K562 (cell line): ENCODE results near the gene VPS26A. TPM values are rescaled to one million over a fixed set of nuclear protein-coding genes. Genes with fewer than 3 reads are reported as not detected.

Experiments
- BRD4 ChIP-seq: fragments of 200-600 bp; sonication (generic); IDR thresholded peaks from 2 replicates; pipeline ENCODE4 v1.6.1; 2017; ENCODE audit warnings: inconsistent platforms
- CHCHD3 ChIP-seq: fragments of 250-450 bp; sonication (Bioruptor Pico); IDR thresholded peaks from 2 replicates; pipeline ENCODE4 v2.1.2; 2022; ENCODE audit warnings: mild to moderate bottlenecking
- CHD2 ChIP-seq: IDR thresholded peaks from 2 replicates; pipeline ENCODE4 v1.6.1; 2011; ENCODE audit warnings: low read depth, low read length
- CTBP1 ChIP-seq: fragments of 450-650 bp; IDR thresholded peaks from 2 replicates; pipeline ENCODE4 v1.6.1; 2016; ENCODE audit warnings: borderline replicate concordance
- EP300 ChIP-seq: IDR thresholded peaks from 2 replicates; pipeline ENCODE4 v1.6.1; 2012; ENCODE audit warnings: low read length, improper control_type of control experiment
- GATAD2A ChIP-seq: fragments of 450-650 bp; IDR thresholded peaks from 2 replicates; pipeline ENCODE4 v1.6.1; 2017
- HNRNPL ChIP-seq: fragments of 200-400 bp; formaldehyde crosslinking; IDR thresholded peaks from 2 replicates; pipeline ENCODE4 v1.6.1; 2017; ENCODE audit warnings: low read depth, mild to moderate bottlenecking, low read length
- KHSRP ChIP-seq: fragments of 450-650 bp; IDR thresholded peaks from 2 replicates; pipeline ENCODE4 v1.6.1; 2017
- NFYB ChIP-seq: IDR thresholded peaks from 2 replicates; pipeline ENCODE4 v1.6.1; 2011; ENCODE audit warnings: mild to moderate bottlenecking, moderate library complexity; ENCODE audit not compliant: insufficient read length; ENCODE audit errors: extremely low read depth
- NR4A1 ChIP-seq, 2 experiments: fragments of 250-450 bp in 1 of 2; fragments of 450-650 bp in 1 of 2; sonication (Bioruptor Pico) in 1 of 2; IDR thresholded peaks; 2 replicates each; pipeline versions ENCODE4 v1.4.0 to v1.6.1; 2016 to 2020; ENCODE audit warnings: mild to moderate bottlenecking in 2 of 2, missing compliant biosample characterization in 1 of 2, missing genetic modification characterization in 1 of 2, moderate library complexity in 1 of 2
- PTBP1 ChIP-seq: fragments of 200-400 bp; formaldehyde crosslinking; IDR thresholded peaks from 2 replicates; pipeline ENCODE4 v1.6.1; 2017; ENCODE audit warnings: low read depth, low read length
- TARDBP ChIP-seq: fragments of 450-650 bp; IDR thresholded peaks from 2 replicates; pipeline ENCODE4 v1.6.1; 2016
- ZFPM2 ChIP-seq: fragments of 250-450 bp; sonication (Bioruptor Pico); IDR thresholded peaks from 2 replicates; pipeline ENCODE4 v1.5.1; 2022; ENCODE audit warnings: mild to moderate bottlenecking
- ZNF12 ChIP-seq: sonication (generic); formaldehyde crosslinking; IDR thresholded peaks from 2 replicates; pipeline ENCODE4 v1.4.0; 2020; ENCODE audit warnings: mild to moderate bottlenecking, missing genetic modification reagents
- polyA plus RNA-seq, 8 experiments: library from polyadenylated mRNA; depleted of rRNA in 4 of 8; stranded (reverse) in 5 of 8; unstranded in 3 of 8; fragments of >200 nt; fragmentation: Nextera tagmentation in 2 of 8; fragmentation: Illumina TruSeq in 1 of 8; extraction: Ambion mirVana in 2 of 8; extraction: Trizol in 1 of 8; gene quantifications; 2 replicates each; pipeline versions ENCODE4 v1.2.1 to v1.2.3, GENCODE V29; 2011 to 2014; ENCODE audit warnings: inconsistent platforms in 1 of 8, missing spikeins in 1 of 8
- total RNA-seq, 7 experiments: library from RNA; depleted of rRNA in 6 of 7; stranded (reverse); fragments of >200 nt in 6 of 7; fragmentation: Illumina TruSeq in 2 of 7; extraction: Trizol in 2 of 7; gene quantifications; 2 replicates each; pipeline versions ENCODE4 v1.2.1 to v1.2.3, GENCODE V29; 2011 to 2021; ENCODE audit warnings: low replicate concordance in 1 of 7
- TF ChIP-seq, protein P1 (sequence below), 2 experiments: fragments of 450-650 bp in 1 of 2; sonication (generic) in 1 of 2; formaldehyde crosslinking in 1 of 2; IDR thresholded peaks; 2 replicates each; pipeline versions ENCODE4 v1.7.1 to v1.9.0; 2016 to 2022; ENCODE audit warnings: inconsistent platforms in 1 of 2, mild to moderate bottlenecking in 1 of 2, missing genetic modification reagents in 1 of 2
- TF ChIP-seq, protein P2 (sequence below): fragments of 450-650 bp; formaldehyde crosslinking; IDR thresholded peaks from 2 replicates; pipeline ENCODE4 v1.4.0; 2020; ENCODE audit warnings: mild to moderate bottlenecking, mixed read lengths
- TF ChIP-seq, protein P3 (sequence below): sonication (generic); IDR thresholded peaks from 2 replicates; pipeline ENCODE4 v1.6.1; 2016
- TF ChIP-seq, protein P4 (sequence below): sonication (generic); formaldehyde crosslinking; IDR thresholded peaks from 2 replicates; pipeline ENCODE4 v1.5.0; 2020; ENCODE audit warnings: missing genetic modification reagents

Gene VPS26A
- total and polyA plus RNA-seq, 9 of the 15 experiments (the other 6 are each of a cell fraction or from before 2014, with no cell fraction given) = 47.1 to 137 (median 69.3) TPM

DNA sequence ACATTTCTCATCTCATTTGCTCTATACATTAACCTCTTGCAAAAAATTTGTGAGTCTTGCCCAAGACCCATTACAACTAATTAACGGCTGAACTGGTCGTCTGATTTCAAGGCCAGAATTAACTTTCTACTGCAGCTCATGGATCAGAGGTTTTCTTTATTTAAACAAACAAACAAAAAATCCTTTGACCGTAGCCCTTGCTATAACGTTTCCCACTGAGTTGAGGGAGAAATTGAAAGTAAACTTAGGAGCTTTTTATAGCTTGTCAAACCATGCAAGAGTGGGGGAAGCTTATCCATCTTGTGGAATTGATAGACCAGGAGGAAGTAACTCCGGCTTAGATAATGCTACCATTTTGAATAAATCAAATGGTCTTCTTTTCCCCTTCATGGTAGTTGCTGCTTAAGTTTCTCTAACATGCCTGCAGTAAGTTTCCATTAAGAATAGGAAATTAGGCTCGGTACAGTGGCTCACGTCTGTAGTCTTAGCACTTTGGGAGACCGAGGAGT, 32.8 kb upstream of the VPS26A start (continued):
- TF ChIP-seq, protein P1, sequence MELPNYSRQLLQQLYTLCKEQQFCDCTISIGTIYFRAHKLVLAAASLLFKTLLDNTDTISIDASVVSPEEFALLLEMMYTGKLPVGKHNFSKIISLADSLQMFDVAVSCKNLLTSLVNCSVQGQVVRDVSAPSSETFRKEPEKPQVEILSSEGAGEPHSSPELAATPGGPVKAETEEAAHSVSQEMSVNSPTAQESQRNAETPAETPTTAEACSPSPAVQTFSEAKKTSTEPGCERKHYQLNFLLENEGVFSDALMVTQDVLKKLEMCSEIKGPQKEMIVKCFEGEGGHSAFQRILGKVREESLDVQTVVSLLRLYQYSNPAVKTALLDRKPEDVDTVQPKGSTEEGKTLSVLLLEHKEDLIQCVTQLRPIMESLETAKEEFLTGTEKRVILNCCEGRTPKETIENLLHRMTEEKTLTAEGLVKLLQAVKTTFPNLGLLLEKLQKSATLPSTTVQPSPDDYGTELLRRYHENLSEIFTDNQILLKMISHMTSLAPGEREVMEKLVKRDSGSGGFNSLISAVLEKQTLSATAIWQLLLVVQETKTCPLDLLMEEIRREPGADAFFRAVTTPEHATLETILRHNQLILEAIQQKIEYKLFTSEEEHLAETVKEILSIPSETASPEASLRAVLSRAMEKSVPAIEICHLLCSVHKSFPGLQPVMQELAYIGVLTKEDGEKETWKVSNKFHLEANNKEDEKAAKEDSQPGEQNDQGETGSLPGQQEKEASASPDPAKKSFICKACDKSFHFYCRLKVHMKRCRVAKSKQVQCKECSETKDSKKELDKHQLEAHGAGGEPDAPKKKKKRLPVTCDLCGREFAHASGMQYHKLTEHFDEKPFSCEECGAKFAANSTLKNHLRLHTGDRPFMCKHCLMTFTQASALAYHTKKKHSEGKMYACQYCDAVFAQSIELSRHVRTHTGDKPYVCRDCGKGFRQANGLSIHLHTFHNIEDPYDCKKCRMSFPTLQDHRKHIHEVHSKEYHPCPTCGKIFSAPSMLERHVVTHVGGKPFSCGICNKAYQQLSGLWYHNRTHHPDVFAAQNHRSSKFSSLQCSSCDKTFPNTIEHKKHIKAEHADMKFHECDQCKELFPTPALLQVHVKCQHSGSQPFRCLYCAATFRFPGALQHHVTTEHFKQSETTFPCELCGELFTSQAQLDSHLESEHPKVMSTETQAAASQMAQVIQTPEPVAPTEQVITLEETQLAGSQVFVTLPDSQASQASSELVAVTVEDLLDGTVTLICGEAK (IDR thresholded peaks at IDR 0.05) = peak; percentile 17; the same call in 1 of the 2 replicates
- TF ChIP-seq, protein P1 (CRISPR knock-in tag; IDR thresholded peaks at IDR 0.05) = no peak
- TF ChIP-seq KHSRP = no peak
- TF ChIP-seq ZNF12 = no peak
- TF ChIP-seq PTBP1 = no peak
- TF ChIP-seq, protein P2, sequence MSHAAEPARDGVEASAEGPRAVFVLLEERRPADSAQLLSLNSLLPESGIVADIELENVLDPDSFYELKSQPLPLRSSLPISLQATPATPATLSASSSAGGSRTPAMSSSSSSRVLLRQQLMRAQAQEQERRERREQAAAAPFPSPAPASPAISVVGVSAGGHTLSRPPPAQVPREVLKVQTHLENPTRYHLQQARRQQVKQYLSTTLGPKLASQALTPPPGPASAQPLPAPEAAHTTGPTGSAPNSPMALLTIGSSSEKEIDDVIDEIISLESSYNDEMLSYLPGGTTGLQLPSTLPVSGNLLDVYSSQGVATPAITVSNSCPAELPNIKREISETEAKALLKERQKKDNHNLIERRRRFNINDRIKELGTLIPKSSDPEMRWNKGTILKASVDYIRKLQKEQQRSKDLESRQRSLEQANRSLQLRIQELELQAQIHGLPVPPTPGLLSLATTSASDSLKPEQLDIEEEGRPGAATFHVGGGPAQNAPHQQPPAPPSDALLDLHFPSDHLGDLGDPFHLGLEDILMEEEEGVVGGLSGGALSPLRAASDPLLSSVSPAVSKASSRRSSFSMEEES (CRISPR knock-in tag) = no peak
- no peak for TF ChIP-seq CHD2
- no peak for TF ChIP-seq GATAD2A
- no peak for TF ChIP-seq ZFPM2 (CRISPR knock-in tag)
- TF ChIP-seq HNRNPL = no peak
- TF ChIP-seq NFYB = no peak
- TF ChIP-seq, protein P3, sequence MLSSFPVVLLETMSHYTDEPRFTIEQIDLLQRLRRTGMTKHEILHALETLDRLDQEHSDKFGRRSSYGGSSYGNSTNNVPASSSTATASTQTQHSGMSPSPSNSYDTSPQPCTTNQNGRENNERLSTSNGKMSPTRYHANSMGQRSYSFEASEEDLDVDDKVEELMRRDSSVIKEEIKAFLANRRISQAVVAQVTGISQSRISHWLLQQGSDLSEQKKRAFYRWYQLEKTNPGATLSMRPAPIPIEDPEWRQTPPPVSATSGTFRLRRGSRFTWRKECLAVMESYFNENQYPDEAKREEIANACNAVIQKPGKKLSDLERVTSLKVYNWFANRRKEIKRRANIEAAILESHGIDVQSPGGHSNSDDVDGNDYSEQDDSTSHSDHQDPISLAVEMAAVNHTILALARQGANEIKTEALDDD = 0 out of 2 replicates have a peak, but pooled peaks have one; percentile 13
- no peak for TF ChIP-seq BRD4
- peak; percentile 16; the same call in 1 of the 2 replicates for TF ChIP-seq EP300
- no peak for TF ChIP-seq TARDBP
- no peak for TF ChIP-seq NR4A1 (CRISPR knock-in tag; IDR thresholded peaks at IDR 0.05)
- no peak for TF ChIP-seq NR4A1 (tag; IDR thresholded peaks at IDR 0.05)
- no peak for TF ChIP-seq CHCHD3 (CRISPR knock-in tag)
- no peak for TF ChIP-seq CTBP1
- TF ChIP-seq, protein P4, sequence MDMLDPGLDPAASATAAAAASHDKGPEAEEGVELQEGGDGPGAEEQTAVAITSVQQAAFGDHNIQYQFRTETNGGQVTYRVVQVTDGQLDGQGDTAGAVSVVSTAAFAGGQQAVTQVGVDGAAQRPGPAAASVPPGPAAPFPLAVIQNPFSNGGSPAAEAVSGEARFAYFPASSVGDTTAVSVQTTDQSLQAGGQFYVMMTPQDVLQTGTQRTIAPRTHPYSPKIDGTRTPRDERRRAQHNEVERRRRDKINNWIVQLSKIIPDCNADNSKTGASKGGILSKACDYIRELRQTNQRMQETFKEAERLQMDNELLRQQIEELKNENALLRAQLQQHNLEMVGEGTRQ (CRISPR knock-in tag) = no peak
